HG02571 (cell line): ENCODE measurements around the gene BAZ2B.

Experiments
- ATAC-seq: cut with Tn5 transposase; IDR thresholded peaks from one replicate; pipeline ENCODE4 v1.9.1; 2021; ENCODE audit warnings: mild to moderate bottlenecking, moderate library complexity; ENCODE audit not compliant: unreplicated experiment

BAZ2B gene

GRCh38 chr2:159468257-159468656 lies 148.1 kb downstream of the BAZ2B start:
- no peak for ATAC-seq

- ATAC-seq = no peak
These were observed 153.4 kb downstream of the BAZ2B start for GRCh38 chr2:159462961-159463360.

GRCh38 chr2:159462201-159462785 lies 154.1 kb downstream of the BAZ2B start:
- no peak for ATAC-seq

- no peak for ATAC-seq
These were observed 155.3 kb downstream of the BAZ2B start for GRCh38 chr2:159461076-159461475.

GRCh38 chr2:159460227-159460626 lies 156.1 kb downstream of the BAZ2B start:
- no peak for ATAC-seq

- ATAC-seq = no peak
These were observed 157.1 kb downstream of the BAZ2B start for GRCh38 chr2:159459279-159459678.

GRCh38 chr2:159457589-159457988 lies 158.8 kb downstream of the BAZ2B start:
- no peak for ATAC-seq

- ATAC-seq = no peak
These were observed 159.6 kb downstream of the BAZ2B start for GRCh38 chr2:159456500-159457426.

- no peak for ATAC-seq
These were observed 160.9 kb downstream of the BAZ2B start for GRCh38 chr2:159455330-159455918.

- ATAC-seq = no peak
These were observed 162.2 kb downstream of the BAZ2B start for GRCh38 chr2:159454185-159454584.

GRCh38 chr2:159450180-159450579 lies 166.2 kb downstream of the BAZ2B start:
- ATAC-seq = no peak

- ATAC-seq = no peak
These were observed 166.7 kb downstream of the BAZ2B start for GRCh38 chr2:159449504-159450124.

- no peak for ATAC-seq
These were observed 169.5 kb downstream of the BAZ2B start for GRCh38 chr2:159446817-159447216.

GRCh38 chr2:159446201-159446600 lies 170.1 kb downstream of the BAZ2B start:
- ATAC-seq = no peak

- no peak for ATAC-seq
These were observed 171.0 kb downstream of the BAZ2B start for GRCh38 chr2:159445307-159445706.

GRCh38 chr2:159444754-159445153 lies 171.6 kb downstream of the BAZ2B start:
- no peak for ATAC-seq

GRCh38 chr2:159442159-159442852 lies 174.0 kb downstream of the BAZ2B start:
- ATAC-seq = no peak

- no peak for ATAC-seq
These were observed 175.2 kb downstream of the BAZ2B start for GRCh38 chr2:159441182-159441581.

GRCh38 chr2:159439421-159439820 lies 176.9 kb downstream of the BAZ2B start:
- ATAC-seq = no peak

- ATAC-seq = no peak
These were observed 177.5 kb downstream of the BAZ2B start for GRCh38 chr2:159438720-159439353.
